ENCODE results near the gene ACO2.

Gene ACO2

GRCh38 chr22:41518048-41518347 is 49.1 kb downstream of the ACO2 start:
- TF ChIP-seq, protein P1, sequence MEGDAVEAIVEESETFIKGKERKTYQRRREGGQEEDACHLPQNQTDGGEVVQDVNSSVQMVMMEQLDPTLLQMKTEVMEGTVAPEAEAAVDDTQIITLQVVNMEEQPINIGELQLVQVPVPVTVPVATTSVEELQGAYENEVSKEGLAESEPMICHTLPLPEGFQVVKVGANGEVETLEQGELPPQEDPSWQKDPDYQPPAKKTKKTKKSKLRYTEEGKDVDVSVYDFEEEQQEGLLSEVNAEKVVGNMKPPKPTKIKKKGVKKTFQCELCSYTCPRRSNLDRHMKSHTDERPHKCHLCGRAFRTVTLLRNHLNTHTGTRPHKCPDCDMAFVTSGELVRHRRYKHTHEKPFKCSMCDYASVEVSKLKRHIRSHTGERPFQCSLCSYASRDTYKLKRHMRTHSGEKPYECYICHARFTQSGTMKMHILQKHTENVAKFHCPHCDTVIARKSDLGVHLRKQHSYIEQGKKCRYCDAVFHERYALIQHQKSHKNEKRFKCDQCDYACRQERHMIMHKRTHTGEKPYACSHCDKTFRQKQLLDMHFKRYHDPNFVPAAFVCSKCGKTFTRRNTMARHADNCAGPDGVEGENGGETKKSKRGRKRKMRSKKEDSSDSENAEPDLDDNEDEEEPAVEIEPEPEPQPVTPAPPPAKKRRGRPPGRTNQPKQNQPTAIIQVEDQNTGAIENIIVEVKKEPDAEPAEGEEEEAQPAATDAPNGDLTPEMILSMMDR (IDR thresholded peaks at IDR 0.05), result peak; percentile 37

GRCh38 chr22:41521126-41521525 is 52.2 kb downstream of the ACO2 start:
- TF ChIP-seq, protein P1 (IDR thresholded peaks at IDR 0.05), result no peak

DNA sequence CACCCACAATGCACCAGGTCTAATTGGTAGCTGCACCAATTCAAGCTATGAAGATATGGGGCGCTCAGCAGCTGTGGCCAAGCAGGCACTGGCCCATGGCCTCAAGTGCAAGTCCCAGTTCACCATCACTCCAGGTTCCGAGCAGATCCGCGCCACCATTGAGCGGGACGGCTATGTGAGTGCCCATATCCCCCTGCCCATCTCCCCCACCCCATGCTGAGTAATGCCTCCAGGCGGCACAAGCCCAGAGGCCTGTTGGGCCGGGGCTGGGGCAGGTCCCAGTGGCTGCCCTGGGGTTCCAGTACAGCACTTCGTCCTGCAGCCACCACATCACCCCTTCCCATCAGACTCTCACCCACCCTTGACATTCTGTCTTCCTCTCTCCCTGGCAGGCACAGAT is 53.9 kb downstream of the ACO2 start:
- TF ChIP-seq, protein P1 (IDR thresholded peaks at IDR 0.05), result no peak

DNA sequence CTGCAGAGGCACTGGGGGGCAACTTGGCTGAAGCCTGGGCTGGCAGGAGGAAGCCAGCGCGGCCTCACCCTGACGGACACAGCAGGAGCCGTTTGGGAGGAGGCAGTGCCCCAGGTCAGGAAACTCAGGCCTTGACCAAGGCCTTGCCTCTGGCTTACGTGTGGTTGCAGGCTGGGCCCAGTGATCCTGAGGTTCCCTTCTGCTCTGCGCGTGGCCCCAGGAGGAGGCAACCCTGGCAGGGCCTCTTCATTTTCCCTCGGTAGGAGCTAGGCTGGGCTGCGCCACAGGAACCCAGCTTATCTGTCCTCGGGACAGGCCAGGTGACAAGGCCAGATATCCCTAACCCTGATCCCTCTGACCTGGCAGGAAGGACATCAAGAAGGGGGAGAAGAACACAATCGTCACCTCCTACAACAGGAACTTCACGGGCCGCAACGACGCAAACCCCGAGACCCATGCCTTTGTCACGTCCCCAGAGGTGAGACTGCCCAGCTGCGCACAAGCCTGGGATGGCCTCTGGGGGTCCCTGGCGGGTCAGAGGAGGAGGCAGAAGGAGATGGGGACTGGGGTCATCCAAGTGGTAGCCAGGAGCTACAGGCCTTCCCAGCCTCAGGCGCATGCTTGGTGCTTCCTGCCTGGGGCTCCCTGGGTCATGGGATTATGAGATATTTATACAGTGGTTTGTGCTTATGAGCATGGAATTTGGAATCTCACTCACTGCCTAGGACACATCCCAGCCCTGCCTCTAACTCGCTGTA is 54.7 kb downstream of the ACO2 start:
- TF ChIP-seq, protein P1 (IDR thresholded peaks at IDR 0.05), result no peak

DNA sequence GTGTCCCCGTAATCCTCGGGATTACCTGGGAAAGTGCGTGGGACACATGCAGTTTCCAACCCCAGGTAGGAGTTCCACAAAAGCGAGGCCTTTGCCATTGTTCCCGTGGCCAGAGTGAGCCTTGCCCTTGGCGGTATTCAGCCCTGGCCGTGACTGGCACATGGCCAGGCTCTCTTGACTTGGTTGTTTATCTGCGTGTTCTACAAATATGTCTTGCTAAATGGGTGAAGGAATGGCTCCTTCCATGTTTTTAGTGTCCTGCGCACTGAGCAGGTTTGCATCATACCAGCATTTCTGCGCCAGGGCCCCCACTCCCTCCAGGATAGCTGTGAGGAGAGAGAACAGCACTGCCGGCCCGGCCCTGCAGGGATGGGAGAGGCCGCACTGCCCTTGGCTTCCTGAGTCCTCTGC is 55.3 kb downstream of the ACO2 start:
- TF ChIP-seq, protein P1 (IDR thresholded peaks at IDR 0.05), result no peak

DNA sequence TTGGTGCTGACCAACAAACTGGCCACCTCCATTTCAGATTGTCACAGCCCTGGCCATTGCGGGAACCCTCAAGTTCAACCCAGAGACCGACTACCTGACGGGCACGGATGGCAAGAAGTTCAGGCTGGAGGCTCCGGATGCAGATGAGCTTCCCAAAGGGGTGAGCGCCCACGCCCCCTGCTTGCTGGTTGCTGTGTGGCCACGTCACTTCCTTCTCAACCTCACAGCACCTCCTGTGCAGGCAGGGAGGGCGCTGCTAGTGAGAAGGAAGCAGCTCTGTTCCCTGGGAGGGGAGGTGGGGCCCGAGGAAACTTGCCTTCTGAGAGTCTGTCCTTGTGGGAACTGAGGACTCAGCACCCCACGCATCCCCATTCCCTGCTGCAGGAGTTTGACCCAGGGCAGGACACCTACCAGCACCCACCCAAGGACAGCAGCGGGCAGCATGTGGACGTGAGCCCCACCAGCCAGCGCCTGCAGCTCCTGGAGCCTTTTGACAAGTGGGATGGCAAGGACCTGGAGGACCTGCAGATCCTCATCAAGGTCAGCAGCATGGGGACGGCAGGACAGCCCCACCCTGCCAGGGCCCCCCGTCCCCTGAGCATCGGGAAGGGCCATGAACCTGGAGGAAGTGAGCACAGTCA is 56.0 kb downstream of the ACO2 start:
- TF ChIP-seq, protein P1 (IDR thresholded peaks at IDR 0.05), result no peak

GRCh38 chr22:41525450-41526225 is 56.7 kb downstream of the ACO2 start:
- TF ChIP-seq, protein P1 (IDR thresholded peaks at IDR 0.05), result no peak

Measured in LNCAP (cell line).